ENCODE results near the gene SYNJ2.

GRCh38 chr6:158000530-158001307 lies 19.1 kb downstream of the SYNJ2 start:
- TF ChIP-seq POLR2A (IDR thresholded peaks at IDR 0.05; ENCODE audit: low read depth, low read length): no peak
- no peak for TF ChIP-seq POLR2AphosphoS5 (IDR thresholded peaks at IDR 0.05; ENCODE audit: low read depth, low read length)
- TF ChIP-seq SPI1 (IDR thresholded peaks at IDR 0.05; ENCODE audit: low read depth, low read length): no peak
- no peak for TF ChIP-seq TAF1 (IDR thresholded peaks at IDR 0.05; ENCODE audit: low read depth, low read length)
- TF ChIP-seq POU2F2 (IDR thresholded peaks at IDR 0.05; ENCODE audit: low read depth, low read length): no peak

Measured in GM12891 (cell line).